Activated T-helper 1 cell treated with anti-CD3 and anti-CD28 coated beads, Interleukin-12 subunit alpha, Interleukin-12 subunit beta, Interleukin-2, Interleukin-4 antibody, amounts not matched to agents 30 ng/mL and 10 ng/mL and 1 ng/mL, durations not matched to agents 14 hours and 24 hours and 36 hours (primary cell): ENCODE data around the gene TMEM52B. TPM values are rescaled to one million over a fixed set of nuclear protein-coding genes. Genes with fewer than 3 reads are reported as not detected.
"Not testable (repeated sequence)": the region's sequence is repeated elsewhere in the genome, so short reads cannot be mapped to it uniquely, and the experiment has no call there.

Experiments used
- DNase-seq: peaks from one replicate; pipeline ENCODE4 v3.0.0; 2021; ENCODE audit warnings: low spot score
- H3K27ac Mint-ChIP-seq: one replicate; pipeline ENCODE4 v1.8.0; 2021; ENCODE audit warnings: mild to moderate bottlenecking, mixed read lengths
- H3K27me3 Mint-ChIP-seq: one replicate; pipeline ENCODE4 v1.8.0; 2022; ENCODE audit warnings: mild to moderate bottlenecking, moderate library complexity, mixed read lengths; ENCODE audit not compliant: insufficient read depth
- H3K36me3 Mint-ChIP-seq: one replicate; pipeline ENCODE4 v1.8.0; 2021; ENCODE audit warnings: low read depth, mixed read lengths
- H3K4me1 Mint-ChIP-seq: one replicate; pipeline ENCODE4 v1.8.0; 2021; ENCODE audit warnings: low read depth, mixed read lengths
- H3K4me3 Mint-ChIP-seq: one replicate; pipeline ENCODE4 v1.8.0; 2021; ENCODE audit warnings: mild to moderate bottlenecking, moderate library complexity, mixed read lengths
- H3K9me3 Mint-ChIP-seq: one replicate; pipeline ENCODE4 v1.8.0; 2021; ENCODE audit warnings: mixed read lengths
- intact Hi-C: fragments of 100-400 bp; cut with micrococcal nuclease; formaldehyde crosslinking; loops from one replicate; pipeline ENCODE4 v1.15.1; 2024
- total RNA-seq: library from RNA; stranded (reverse); gene quantifications from 2 replicates; pipeline ENCODE4 v1.2.3, GENCODE V29; 2022

The TMEM52B gene
- total RNA-seq, 1 donor from 2014 or later = not detected

DNA sequence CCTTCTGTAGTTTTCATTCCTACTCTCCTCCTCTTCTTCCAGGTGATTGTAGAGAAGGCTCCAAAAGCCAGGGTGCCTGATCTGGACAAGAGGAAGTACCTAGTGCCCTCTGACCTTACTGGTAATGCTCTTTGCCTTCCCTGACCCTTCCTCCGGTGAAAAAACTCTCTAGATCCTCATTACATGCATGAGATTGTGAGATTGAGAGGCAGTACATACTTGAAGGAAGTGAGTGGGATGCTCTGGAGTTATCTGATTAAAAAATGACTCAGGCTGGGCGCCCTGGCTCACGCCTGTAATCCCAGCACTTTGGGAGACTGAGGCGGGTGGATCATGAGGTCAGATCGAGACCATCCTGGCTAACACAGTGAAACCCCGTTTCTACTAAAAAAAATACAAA is 39.2 kb downstream of the TMEM52B start:
- intact Hi-C loops = loop anchor here (10.0 kb wide), 1 partner anchor 563 kb away; no protein-coding TSS in a partner anchor
- no peak for DNase-seq
- Mint-ChIP-seq H3K9me3 (no peaks in the 10 kb centered on the region), H3K27ac (no peak overlapping the region), H3K4me1 (peaks cover 24% of the 10 kb centered on the region), H3K36me3 (peaks cover 16% of the 10 kb centered on the region), H3K27me3 (peaks cover 13% of the 10 kb centered on the region), H3K4me3 (no peak overlapping the region)

DNA sequence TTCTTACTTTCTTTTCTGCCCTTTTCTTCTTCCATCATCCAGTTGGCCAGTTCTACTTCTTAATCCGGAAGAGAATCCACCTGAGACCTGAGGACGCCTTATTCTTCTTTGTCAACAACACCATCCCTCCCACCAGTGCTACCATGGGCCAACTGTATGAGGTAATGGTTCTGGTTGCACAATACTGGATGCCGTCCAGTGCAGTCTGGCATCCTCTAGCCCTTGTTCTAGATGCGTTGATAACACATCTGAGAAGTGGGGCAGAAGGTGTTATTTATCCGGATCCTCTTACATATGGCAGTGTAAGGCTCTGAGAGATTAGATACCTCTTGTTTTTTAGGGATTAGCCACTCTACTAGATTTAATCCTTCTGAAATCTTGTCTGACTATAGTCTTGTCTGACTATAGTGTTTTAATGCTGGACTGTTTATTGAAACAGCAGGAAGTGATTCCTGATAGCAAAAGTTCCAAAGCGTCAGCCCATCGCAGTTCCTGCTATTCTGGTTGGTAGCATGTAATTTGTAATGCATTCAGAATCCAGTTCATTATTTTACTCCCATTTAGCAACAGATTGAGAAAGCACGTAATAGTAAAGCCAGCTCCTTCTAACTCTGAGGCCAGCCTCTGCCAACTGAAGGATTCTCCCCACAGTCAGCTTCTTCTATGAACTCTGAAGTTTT is 41.7 kb downstream of the TMEM52B start:
- Mint-ChIP-seq H3K27me3 (peaks cover 2% of the 10 kb centered on the region), H3K27ac (no peak overlapping the region), H3K9me3 (no peaks in the 10 kb centered on the region), H3K4me1 (peaks cover under 1% of the 10 kb centered on the region), H3K4me3 (no peak overlapping the region), H3K36me3 (peaks cover 25% of the 10 kb centered on the region)
- no peak for DNase-seq
- intact Hi-C loops = no loop called here

DNA sequence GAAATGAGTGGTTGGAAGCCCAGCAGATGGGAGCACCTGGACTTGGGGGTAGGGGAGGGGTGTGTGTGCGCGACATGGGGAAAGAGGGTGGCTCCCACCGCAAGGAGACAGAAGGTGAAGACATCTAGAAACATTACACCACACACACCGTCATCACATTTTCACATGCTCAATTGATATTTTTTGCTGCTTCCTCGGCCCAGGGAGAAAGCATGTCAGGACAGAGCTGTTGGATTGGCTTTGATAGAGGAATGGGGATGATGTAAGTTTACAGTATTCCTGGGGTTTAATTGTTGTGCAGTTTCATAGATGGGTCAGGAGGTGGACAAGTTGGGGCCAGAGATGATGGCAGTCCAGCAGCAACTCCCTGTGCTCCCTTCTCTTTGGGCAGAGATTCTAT is 43.0 kb downstream of the TMEM52B start:
- intact Hi-C loops = no loop called here
- H3K27ac Mint-ChIP-seq = no peak overlapping the region
- no peaks in the 10 kb centered on the region for H3K9me3 Mint-ChIP-seq
- peaks cover 25% of the 10 kb centered on the region for H3K36me3 Mint-ChIP-seq
- no peak overlapping the region for H3K4me3 Mint-ChIP-seq
- no peaks in the 10 kb centered on the region for H3K27me3 Mint-ChIP-seq
- H3K4me1 Mint-ChIP-seq = no peaks in the 10 kb centered on the region
- no peak for DNase-seq

DNA sequence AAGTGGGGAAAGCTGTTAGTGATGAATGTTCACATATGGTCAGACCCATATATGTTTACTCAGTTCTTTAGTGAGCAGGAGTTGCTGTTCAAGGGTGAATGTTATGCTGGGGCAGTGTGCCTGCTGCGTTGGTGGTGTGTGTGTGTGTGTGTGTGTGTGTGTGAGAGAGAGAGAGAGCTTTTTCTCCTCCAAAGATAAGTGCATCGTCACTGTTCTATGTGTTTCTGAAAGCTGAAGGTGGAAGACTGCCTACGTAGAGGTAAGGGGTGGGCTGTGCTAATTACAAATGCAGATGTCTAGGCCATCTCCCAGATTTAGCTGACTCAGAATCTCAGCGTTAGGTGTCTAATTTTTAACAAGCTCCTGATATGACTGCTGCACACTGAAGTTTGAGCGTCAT is 44.4 kb downstream of the TMEM52B start:
- intact Hi-C loops = no loop called here
- Mint-ChIP-seq H3K27ac (no peak overlapping the region), H3K4me3 (no peak overlapping the region), H3K36me3 (peaks cover 25% of the 10 kb centered on the region), H3K27me3 (no peaks in the 10 kb centered on the region), H3K4me1 (peaks cover 8% of the 10 kb centered on the region), H3K9me3 (no peaks in the 10 kb centered on the region)
- no peak for DNase-seq

DNA sequence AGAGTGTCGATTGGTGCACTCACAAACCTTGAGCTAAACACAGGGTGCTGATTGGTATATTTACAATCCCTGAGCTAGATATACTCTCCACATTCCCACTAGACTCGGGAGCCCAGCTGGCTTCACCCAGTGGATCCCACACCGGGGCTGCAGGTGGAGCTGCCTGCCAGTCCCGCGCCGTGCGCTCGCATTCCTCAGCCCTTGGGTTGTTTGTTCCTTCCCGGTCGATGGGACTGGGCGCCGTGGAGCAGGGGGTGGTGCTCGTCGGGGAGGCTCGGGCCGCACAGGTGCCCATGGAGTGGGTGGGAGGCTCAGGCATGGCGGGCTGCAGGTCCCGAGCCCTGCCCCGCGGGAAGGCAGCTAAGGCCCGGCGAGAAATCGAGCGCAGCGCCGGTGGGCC is 46.6 kb downstream of the TMEM52B start:
- H3K27me3 Mint-ChIP-seq, DNase-seq, H3K9me3 Mint-ChIP-seq, H3K27ac Mint-ChIP-seq, intact Hi-C loops, H3K4me3 Mint-ChIP-seq: not testable (repeated sequence)
- peaks cover 23% of the 10 kb centered on the region for H3K36me3 Mint-ChIP-seq
- H3K4me1 Mint-ChIP-seq = peaks cover 10% of the 10 kb centered on the region

DNA sequence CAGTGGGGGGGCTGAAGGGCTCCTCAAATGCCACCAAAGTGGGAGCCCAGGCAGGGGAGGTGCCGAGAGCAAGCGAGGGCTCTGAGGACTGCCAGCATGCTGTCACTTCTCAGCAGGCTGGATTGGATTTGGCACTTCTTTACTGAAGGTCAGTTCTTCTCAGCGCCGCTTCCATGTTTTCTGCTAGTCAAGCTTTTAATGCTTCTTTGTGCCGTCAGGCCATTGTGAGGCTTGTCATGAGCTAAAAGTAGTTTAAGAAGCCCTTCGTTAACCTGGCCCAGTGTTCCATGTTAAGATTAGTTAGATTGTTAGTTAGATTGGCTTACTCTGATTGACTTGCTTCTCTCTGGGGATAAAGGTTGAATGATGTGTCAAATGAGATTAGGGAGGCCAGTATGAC is 47.3 kb downstream of the TMEM52B start:
- Mint-ChIP-seq H3K36me3 (peaks cover 22% of the 10 kb centered on the region), H3K9me3 (no peaks in the 10 kb centered on the region), H3K4me3 (no peak overlapping the region), H3K27ac (no peak overlapping the region), H3K4me1 (peaks cover 10% of the 10 kb centered on the region), H3K27me3 (no peaks in the 10 kb centered on the region)
- intact Hi-C loops = no loop called here
- no peak for DNase-seq

DNA sequence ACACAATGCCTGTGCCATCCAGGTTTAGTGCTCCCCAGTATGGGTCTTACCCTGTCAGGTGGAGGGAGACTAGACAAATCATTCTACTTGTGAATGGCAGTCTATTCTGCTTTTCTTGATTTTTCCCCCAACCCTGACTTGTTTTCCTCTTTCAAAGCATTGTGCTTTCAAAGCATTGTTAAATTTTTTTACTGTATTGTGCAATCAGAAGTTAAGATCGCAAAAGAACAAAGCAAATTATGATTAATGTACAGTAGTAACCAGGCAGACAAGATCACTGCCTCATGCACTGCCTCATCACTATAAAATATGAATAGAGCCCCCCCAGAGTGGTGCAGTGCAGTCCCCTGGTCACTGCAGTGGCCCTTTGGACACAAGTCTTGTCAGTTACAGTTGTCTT is 47.9 kb downstream of the TMEM52B start:
- Mint-ChIP-seq H3K4me3 (no peak overlapping the region), H3K27me3 (no peaks in the 10 kb centered on the region), H3K9me3 (no peaks in the 10 kb centered on the region), H3K4me1 (peaks cover 10% of the 10 kb centered on the region), H3K36me3 (peaks cover 16% of the 10 kb centered on the region), H3K27ac (no peak overlapping the region)
- no peak for DNase-seq
- intact Hi-C loops = no loop called here

DNA sequence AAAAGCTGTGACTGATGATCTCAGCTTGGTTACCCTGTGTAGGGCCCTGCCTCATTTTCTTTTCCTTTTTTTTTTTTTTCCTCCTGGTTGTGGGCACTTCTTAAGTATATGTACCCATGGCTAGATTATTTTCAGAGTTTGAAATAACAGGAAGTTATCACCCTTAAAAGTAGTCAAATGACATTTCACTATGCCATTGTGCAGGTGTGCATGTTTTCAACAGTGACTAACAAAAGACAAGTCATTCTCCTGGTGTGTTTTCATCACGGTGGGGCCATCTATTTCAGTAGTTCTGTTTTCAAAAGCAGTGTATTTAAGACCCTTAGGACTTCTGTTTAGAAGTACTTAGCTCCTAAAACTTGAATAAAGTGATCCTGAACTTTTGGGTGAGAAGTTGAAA is 48.8 kb downstream of the TMEM52B start:
- Mint-ChIP-seq H3K36me3 (peaks cover 10% of the 10 kb centered on the region), H3K27ac (no peak overlapping the region), H3K27me3 (no peaks in the 10 kb centered on the region), H3K9me3 (no peaks in the 10 kb centered on the region), H3K4me1 (peaks cover 10% of the 10 kb centered on the region), H3K4me3 (no peak overlapping the region)
- intact Hi-C loops = no loop called here
- no peak for DNase-seq

DNA sequence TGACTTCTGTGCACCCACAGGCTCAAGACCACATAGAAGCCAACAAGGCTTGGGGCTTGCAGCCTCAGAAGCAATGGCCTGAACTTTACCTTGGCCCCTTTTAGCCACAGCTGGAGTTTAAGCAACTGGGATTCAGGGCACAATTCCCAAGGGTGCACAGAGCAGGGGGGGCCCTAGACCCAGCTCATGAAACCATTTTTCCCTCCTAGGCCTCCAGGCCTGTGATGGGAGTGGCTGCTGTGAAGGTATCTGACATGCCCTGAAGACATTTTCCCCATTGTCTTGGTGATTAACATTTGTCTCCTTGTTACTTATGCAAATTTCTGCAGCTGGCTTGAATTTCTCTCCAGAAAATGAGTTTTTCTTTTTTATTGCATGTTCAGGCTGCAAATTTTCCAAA is 55.7 kb downstream of the TMEM52B start:
- no peak overlapping the region for H3K4me3 Mint-ChIP-seq
- H3K27ac Mint-ChIP-seq = no peak overlapping the region
- H3K4me1 Mint-ChIP-seq = peaks cover 15% of the 10 kb centered on the region
- peaks cover 8% of the 10 kb centered on the region for H3K27me3 Mint-ChIP-seq
- intact Hi-C loops = loop anchor here (2.0 to 10.0 kb wide), 2 partner anchors 70 to 180 kb away; no protein-coding TSS in a partner anchor
- no peak for DNase-seq
- H3K36me3 Mint-ChIP-seq = no peaks in the 10 kb centered on the region
- H3K9me3 Mint-ChIP-seq = peaks cover 20% of the 10 kb centered on the region

DNA sequence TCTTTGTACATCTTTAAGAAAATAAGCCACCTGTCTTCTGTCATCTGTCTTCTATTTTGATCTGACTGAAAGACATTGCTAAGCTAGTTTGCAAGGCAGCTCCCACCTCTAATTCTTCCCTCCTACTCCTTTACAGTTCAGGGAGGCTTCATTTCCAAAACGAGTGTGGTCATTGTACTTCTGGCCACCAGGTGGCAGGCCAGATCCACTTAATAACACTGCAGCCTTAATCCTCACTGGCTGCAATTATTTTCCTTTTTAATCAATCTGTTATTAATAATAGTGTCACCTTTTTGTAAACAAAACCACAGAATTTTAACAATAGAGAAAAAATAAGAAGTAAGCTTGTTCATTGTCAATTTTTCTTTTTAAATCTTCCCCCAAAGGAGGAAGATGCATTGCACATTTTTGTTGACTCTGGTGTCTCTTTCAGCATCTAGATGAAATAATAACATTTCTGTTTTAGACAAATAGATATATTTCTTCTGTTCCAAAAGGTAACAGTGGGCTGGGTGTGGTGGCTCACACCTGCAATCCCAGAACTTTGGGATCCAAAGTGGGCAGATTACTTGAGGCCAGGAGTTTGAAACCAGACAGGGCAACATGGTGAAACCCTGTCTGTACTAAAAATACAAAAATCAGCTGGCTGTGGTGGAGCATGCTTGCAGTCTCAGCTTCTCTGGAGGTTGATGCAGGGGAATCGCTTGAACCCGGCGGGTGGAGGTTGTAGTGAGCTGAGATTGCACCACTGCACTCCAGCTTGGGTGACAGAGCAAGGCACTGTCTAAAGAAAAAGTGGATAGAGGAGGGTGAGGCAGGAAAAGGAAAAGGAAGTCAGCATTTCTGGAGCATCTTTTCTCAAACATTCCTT is 57.2 kb downstream of the TMEM52B start:
- no peak for DNase-seq
- H3K36me3 Mint-ChIP-seq = no peaks in the 10 kb centered on the region
- no peak overlapping the region for H3K4me3 Mint-ChIP-seq
- intact Hi-C loops = loop anchor here (1.0 to 10.0 kb wide), 8 partner anchors 69 to 1251 kb away; partner anchors contain the start of gene STYK1
- peaks cover 15% of the 10 kb centered on the region for H3K4me1 Mint-ChIP-seq
- peaks cover 13% of the 10 kb centered on the region for H3K27me3 Mint-ChIP-seq
- H3K27ac Mint-ChIP-seq = no peak overlapping the region
- peaks cover 20% of the 10 kb centered on the region for H3K9me3 Mint-ChIP-seq

DNA sequence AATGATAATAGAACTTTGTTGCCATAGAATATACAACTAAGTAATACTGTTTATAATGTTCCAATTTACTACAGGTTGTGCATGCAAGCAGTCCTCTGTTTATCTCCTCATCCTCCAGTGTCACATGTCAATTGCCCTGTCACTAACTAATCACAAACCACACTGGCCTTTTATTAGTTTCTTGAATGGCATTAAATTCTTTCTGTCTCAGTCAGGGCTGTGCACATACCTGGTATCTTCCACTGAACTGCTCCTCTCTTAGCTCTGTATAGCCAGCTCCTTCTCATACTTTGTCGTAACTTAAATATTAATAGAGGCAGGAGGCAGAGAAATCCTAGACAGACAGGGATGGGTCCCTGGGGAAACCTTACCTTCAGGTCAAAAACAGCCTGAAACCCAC is 57.9 kb downstream of the TMEM52B start:
- Mint-ChIP-seq H3K4me3 (no peak overlapping the region), H3K36me3 (no peaks in the 10 kb centered on the region), H3K27me3 (peaks cover 19% of the 10 kb centered on the region), H3K27ac (no peak overlapping the region), H3K4me1 (peaks cover 15% of the 10 kb centered on the region), H3K9me3 (peaks cover 20% of the 10 kb centered on the region)
- intact Hi-C loops = loop anchor here (5.0 to 10.0 kb wide), 4 partner anchors 86 to 1251 kb away; no protein-coding TSS in a partner anchor
- no peak for DNase-seq

DNA sequence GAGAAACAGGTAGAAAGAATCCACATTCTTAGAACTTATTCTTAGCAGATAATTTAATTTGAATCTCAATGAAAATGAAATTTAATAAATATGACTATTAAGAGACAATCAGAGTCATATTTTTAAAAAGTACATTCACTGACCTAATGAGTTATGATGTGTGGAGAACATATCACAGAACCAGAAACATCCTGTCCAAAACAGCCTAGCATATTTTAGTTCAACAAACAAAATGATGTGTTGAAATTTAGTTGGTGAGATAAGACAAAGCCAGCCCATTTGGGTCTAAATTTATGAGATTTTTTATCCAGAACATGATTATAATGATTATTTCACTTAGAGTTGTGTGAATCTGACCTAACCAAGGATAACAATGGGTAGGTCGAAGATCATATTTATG is 59.7 kb downstream of the TMEM52B start:
- DNase-seq = no peak
- Mint-ChIP-seq H3K4me3 (no peak overlapping the region), H3K9me3 (peaks cover 17% of the 10 kb centered on the region), H3K27me3 (peaks cover 28% of the 10 kb centered on the region), H3K4me1 (peaks cover 28% of the 10 kb centered on the region), H3K27ac (no peak overlapping the region), H3K36me3 (no peaks in the 10 kb centered on the region)
- intact Hi-C loops = loop anchor here (5.0 to 10.0 kb wide), 4 partner anchors 84 to 1249 kb away; no protein-coding TSS in a partner anchor

DNA sequence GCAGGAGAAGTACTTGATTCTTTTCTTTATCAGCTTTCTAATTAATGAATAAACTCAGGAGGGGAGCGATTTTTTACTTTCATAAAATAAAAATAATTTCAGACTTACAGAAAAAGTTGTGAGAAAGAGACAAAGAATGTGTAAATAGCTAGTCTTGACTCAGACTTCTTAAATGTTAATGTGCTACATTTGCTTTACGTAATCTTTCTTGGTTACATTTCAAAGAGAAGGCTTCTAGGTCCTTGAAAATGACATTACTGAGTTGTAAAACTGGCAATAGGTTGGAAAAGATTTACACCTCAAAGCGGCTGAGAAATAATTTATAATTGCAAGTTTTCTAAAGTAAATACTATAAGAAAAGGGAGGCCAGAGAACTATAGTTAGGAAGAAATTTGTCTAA is 62.5 kb downstream of the TMEM52B start:
- Mint-ChIP-seq H3K9me3 (no peaks in the 10 kb centered on the region), H3K4me1 (peaks cover 29% of the 10 kb centered on the region), H3K27me3 (peaks cover 44% of the 10 kb centered on the region), H3K4me3 (no peak overlapping the region), H3K36me3 (no peaks in the 10 kb centered on the region), H3K27ac (no peak overlapping the region)
- no peak for DNase-seq
- intact Hi-C loops = loop anchor here (2.0 kb wide), 1 partner anchor 260 kb away; no protein-coding TSS in a partner anchor
